ENCODE data around the gene SLC9A6. TPM values are rescaled to one million over a fixed set of nuclear protein-coding genes. Genes with fewer than 3 reads are reported as not detected.
"Not testable (repeated sequence)": the region's sequence is repeated elsewhere in the genome, so short reads cannot be mapped to it uniquely, and the experiment has no call there.

The SLC9A6 gene
- total RNA-seq, 1 donor from 2014 or later: 16.7 TPM

DNA sequence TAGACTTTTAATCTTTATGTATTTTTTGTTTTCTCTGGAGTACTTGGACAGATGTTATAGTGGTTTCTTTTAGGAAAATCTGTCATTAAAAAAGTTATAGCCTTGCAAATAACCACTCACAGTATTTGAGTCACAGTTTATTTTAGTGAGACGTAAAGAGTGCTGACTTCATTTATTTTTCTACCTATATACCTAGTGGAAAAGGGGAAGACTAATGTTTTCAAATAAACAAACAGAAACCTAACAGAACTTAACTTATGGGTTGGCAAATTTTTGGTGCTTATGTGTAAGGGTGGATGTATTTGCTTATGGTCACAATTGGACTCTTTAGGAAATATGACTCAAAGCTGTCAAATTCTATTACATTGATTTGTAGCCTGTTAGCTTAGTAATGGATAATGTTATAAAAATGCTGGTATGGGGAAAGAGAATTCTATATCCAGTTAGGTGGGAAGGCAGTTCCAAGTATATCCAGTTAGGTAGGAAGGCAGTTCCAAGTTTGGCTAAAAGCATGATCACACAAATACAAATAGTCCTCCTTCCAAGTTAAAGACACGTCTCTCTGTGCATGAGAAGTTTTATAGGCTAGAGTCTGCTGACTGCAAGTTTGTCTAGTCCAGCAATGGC lies 61.9 kb downstream of the SLC9A6 start:
- Mint-ChIP-seq H3K4me3 (no peak overlapping the region), H3K9me3 (no peaks in the 10 kb centered on the region), H3K27me3 (no peaks in the 10 kb centered on the region), H3K27ac (no peak overlapping the region), H3K36me3 (ENCODE audit: low read depth) (peaks cover 23% of the 10 kb centered on the region), H3K4me1 (no peaks in the 10 kb centered on the region)
- ATAC-seq (ENCODE audit: low read depth): no peak
- TF ChIP-seq, protein P1, sequence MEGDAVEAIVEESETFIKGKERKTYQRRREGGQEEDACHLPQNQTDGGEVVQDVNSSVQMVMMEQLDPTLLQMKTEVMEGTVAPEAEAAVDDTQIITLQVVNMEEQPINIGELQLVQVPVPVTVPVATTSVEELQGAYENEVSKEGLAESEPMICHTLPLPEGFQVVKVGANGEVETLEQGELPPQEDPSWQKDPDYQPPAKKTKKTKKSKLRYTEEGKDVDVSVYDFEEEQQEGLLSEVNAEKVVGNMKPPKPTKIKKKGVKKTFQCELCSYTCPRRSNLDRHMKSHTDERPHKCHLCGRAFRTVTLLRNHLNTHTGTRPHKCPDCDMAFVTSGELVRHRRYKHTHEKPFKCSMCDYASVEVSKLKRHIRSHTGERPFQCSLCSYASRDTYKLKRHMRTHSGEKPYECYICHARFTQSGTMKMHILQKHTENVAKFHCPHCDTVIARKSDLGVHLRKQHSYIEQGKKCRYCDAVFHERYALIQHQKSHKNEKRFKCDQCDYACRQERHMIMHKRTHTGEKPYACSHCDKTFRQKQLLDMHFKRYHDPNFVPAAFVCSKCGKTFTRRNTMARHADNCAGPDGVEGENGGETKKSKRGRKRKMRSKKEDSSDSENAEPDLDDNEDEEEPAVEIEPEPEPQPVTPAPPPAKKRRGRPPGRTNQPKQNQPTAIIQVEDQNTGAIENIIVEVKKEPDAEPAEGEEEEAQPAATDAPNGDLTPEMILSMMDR (IDR thresholded peaks at IDR 0.05): no peak
- intact Hi-C loops (cut with micrococcal nuclease): no loop called here
- DNase-seq: no peak
- POLR2A ChIA-PET: no interaction called here
- CTCF ChIA-PET: no interaction called here

DNA sequence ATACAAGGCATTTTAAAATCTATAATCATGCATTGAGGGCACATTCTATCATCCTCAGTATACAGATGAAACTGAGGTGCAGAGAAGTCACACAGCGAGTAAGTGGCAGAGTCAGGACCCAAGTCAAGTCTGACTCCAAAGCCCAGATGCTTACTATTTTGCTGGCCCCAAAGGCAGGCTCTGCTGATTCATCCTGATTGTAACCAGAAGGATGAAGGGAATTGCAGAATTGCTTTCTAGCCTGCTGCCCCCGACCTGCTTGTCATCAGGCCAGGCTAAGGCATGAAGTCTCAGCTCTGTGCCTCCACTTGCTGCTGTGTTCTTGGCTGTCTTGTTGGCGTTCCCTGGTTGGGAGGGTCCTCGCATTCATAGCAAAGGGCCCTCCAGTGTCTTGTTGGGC lies 62.7 kb downstream of the SLC9A6 start:
- TF ChIP-seq, protein P1 (IDR thresholded peaks at IDR 0.05): no peak
- H3K9me3 Mint-ChIP-seq: no peaks in the 10 kb centered on the region
- no peak overlapping the region for H3K27ac Mint-ChIP-seq
- DNase-seq: no peak
- ChIA-PET CTCF (no interaction called here), POLR2A (no interaction called here)
- H3K36me3 Mint-ChIP-seq (ENCODE audit: low read depth): peaks cover 23% of the 10 kb centered on the region
- no peak for ATAC-seq (ENCODE audit: low read depth)
- H3K27me3 Mint-ChIP-seq: no peaks in the 10 kb centered on the region
- intact Hi-C loops (cut with micrococcal nuclease): no loop called here
- H3K4me3 Mint-ChIP-seq: no peak overlapping the region
- H3K4me1 Mint-ChIP-seq: no peaks in the 10 kb centered on the region

DNA sequence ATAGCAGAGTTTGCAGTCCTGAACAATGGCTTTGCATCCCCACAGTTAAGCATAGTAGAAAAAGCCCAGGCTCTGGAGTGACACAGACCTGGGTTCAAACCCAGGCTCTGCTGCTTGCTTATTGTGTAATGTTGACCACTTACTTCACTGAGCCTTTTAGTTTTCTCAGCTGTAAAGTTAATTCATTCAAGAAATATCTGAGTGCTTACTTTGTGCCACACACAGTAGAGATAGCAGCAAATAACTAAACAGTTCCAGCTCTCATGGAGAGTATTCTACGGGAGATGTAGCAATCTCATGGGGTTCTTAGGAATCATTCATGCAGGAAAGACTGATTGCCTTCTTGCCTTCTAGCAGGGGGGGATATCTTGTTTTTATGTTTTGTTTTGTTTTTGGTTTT lies 63.2 kb downstream of the SLC9A6 start:
- ChIA-PET POLR2A (no interaction called here), CTCF (no interaction called here)
- ATAC-seq (ENCODE audit: low read depth) (no peak), DNase-seq (no peak)
- TF ChIP-seq, protein P1 (IDR thresholded peaks at IDR 0.05): no peak
- intact Hi-C loops (cut with micrococcal nuclease): no loop called here
- no peak overlapping the region for H3K4me3 Mint-ChIP-seq
- no peaks in the 10 kb centered on the region for H3K4me1 Mint-ChIP-seq
- no peak overlapping the region for H3K27ac Mint-ChIP-seq
- no peaks in the 10 kb centered on the region for H3K27me3 Mint-ChIP-seq
- peaks cover 23% of the 10 kb centered on the region for H3K36me3 Mint-ChIP-seq (ENCODE audit: low read depth)
- no peaks in the 10 kb centered on the region for H3K9me3 Mint-ChIP-seq

DNA sequence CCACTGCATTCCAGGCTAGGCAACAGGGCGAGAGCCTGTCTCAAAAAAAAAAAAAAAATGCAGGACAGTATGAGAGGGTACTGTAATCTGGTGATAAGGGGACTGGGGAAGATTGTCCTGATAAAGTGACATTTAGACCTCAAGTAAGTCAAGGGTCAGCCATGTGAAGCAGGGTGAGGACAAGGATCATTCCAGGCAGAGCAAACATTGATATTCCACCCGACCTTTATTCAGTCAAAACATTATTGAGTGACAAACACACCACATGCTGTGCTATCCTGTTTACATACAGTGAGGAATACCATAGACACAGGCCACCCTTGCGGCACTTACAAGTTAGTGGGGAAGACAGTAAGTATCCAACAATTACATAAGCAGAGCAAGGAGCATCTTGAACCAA lies 64.4 kb downstream of the SLC9A6 start:
- TF ChIP-seq, protein P1 (IDR thresholded peaks at IDR 0.05): no peak
- intact Hi-C loops (cut with micrococcal nuclease): no loop called here
- Mint-ChIP-seq H3K9me3 (no peaks in the 10 kb centered on the region), H3K27me3 (no peaks in the 10 kb centered on the region), H3K27ac (no peak overlapping the region), H3K4me3 (no peak overlapping the region), H3K36me3 (ENCODE audit: low read depth) (peaks cover 13% of the 10 kb centered on the region), H3K4me1 (no peaks in the 10 kb centered on the region)
- CTCF ChIA-PET: no interaction called here
- ATAC-seq (ENCODE audit: low read depth) (no peak), DNase-seq (no peak)
- POLR2A ChIA-PET: no interaction called here

DNA sequence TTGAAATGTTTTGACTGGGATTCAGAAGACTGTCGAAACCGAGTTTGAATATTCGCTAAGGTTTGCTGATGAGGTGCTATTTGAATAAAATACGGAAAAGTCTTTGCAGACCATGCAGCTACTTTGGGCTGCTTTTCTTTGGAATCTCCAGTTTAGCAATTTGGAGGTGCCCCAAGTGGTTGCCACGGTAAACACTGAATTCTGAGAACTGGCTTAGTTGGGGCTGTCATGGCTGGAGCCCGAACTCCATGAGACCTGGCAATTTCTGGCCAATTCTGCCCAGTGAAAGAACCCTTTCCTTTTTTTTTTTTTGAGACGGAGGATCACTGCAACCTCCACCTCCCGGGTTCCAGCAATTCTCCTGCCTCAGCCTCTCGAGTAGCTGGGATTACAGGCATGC lies 65.6 kb downstream of the SLC9A6 start:
- H3K36me3 Mint-ChIP-seq (ENCODE audit: low read depth); CTCF ChIA-PET; H3K27me3 Mint-ChIP-seq; DNase-seq; H3K4me1 Mint-ChIP-seq; ATAC-seq (ENCODE audit: low read depth); H3K4me3 Mint-ChIP-seq; H3K9me3 Mint-ChIP-seq; H3K27ac Mint-ChIP-seq; intact Hi-C loops (cut with micrococcal nuclease): not testable (repeated sequence)
- POLR2A ChIA-PET: interaction anchor here (0.7 kb wide), 1 partner anchor 12 kb away, joined by 3 read pairs; no protein-coding TSS in a partner anchor

DNA sequence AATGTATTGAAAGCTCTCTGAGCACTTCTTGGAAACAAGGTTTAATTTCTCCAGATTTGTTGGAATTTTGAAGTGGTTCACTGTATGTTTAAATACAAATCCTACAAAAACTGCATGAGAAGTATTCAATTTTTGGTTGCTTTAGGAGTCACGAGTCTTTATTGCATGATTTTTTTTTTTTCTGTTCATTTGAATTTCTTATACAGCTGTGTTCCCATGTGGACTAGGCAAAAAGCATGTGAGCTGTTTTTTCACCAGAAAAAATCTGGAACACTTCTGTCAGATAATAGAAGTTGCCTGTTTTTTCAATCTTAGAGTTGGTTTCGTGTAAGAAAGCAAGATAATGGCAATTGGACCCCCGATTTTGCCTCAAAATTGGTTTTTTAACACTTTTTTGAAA lies 66.4 kb downstream of the SLC9A6 start:
- intact Hi-C loops (cut with micrococcal nuclease): no loop called here
- no peak for DNase-seq
- H3K27me3 Mint-ChIP-seq: peaks cover 3% of the 10 kb centered on the region
- POLR2A ChIA-PET: interaction anchor here (0.7 kb wide), 1 partner anchor 12 kb away, joined by 3 read pairs; no protein-coding TSS in a partner anchor
- CTCF ChIA-PET: no interaction called here
- H3K4me3 Mint-ChIP-seq: no peak overlapping the region
- no peak overlapping the region for H3K27ac Mint-ChIP-seq
- H3K9me3 Mint-ChIP-seq: no peaks in the 10 kb centered on the region
- no peaks in the 10 kb centered on the region for H3K4me1 Mint-ChIP-seq
- ATAC-seq (ENCODE audit: low read depth): no peak
- peaks cover 4% of the 10 kb centered on the region for H3K36me3 Mint-ChIP-seq (ENCODE audit: low read depth)
- TF ChIP-seq, protein P1 (IDR thresholded peaks at IDR 0.05): no peak

Data from activated B cell treated with CpG ODN at 0.5 μM for 24 hours (primary cell).